Fibroblast of the aortic adventitia (primary cell): ENCODE results near the gene FIGNL2. TPM values are rescaled to one million over a fixed set of nuclear protein-coding genes. Genes with fewer than 3 reads are reported as not detected.

Experiments
- DNase-seq: peaks from one replicate; pipeline ENCODE4 v3.0.0-alpha.2; 2010; ENCODE audit warnings: low read depth
- H3K4me3 ChIP-seq: 2 replicates; pipeline ENCODE4 v1.5.1; 2011; ENCODE audit warnings: low read depth, mild to moderate bottlenecking, control low read depth, low read length, moderate library complexity
- CTCF ChIP-seq: IDR thresholded peaks from 2 replicates; pipeline ENCODE4 v1.5.1; 2011; ENCODE audit warnings: mild to moderate bottlenecking, low read length, control low read depth, inconsistent platforms; ENCODE audit not compliant: insufficient read depth
- total RNA-seq: library from RNA; depleted of rRNA; stranded (reverse); fragments of >200 nt; gene quantifications from 2 replicates; pipeline ENCODE4 v1.2.3, GENCODE V29; 2012; ENCODE audit warnings: low replicate concordance

Gene FIGNL2
- 0.18 TPM in 1 of 2 replicates, not detected in the other for total RNA-seq

- DNase-seq = no peak
- no peak within 1 kb of the TSS for H3K4me3 ChIP-seq
- TF ChIP-seq CTCF = no peak
Measured at GRCh38 chr12:51848326-51848727, at the start of gene FIGNL2. Gene FIGNL2, minus strand, starts transcription at chr12:51848718. Its CDS starts 26,305 bp downstream, at chr12:51822413.

GRCh38 chr12:51897181-51897580, 48.7 kb upstream of the FIGNL2 start:
- no peak for TF ChIP-seq CTCF
- peak; percentile 70 for DNase-seq
- H3K4me3 ChIP-seq = no peak overlapping the region

- DNase-seq = no peak
- no peak overlapping the region for H3K4me3 ChIP-seq
- TF ChIP-seq CTCF = no peak
Measured at GRCh38 chr12:51896236-51896635, 47.7 kb upstream of the FIGNL2 start.

- DNase-seq = no peak
- H3K4me3 ChIP-seq = no peak overlapping the region
- no peak for TF ChIP-seq CTCF
Measured at GRCh38 chr12:51895378-51896135, 47.0 kb upstream of the FIGNL2 start.

- H3K4me3 ChIP-seq = no peak overlapping the region
- TF ChIP-seq CTCF = no peak
- no peak for DNase-seq
Measured at GRCh38 chr12:51893786-51894185, 45.3 kb upstream of the FIGNL2 start.

GRCh38 chr12:51891843-51892242, 43.3 kb upstream of the FIGNL2 start:
- H3K4me3 ChIP-seq = no peak overlapping the region
- DNase-seq = peak; percentile 64
- TF ChIP-seq CTCF = peak; percentile 53
